Fibroblast of pulmonary artery (primary cell): ENCODE results near the gene COX6B1.

ENCODE experiments used
- DNase-seq: peaks from one replicate; pipeline ENCODE4 v3.0.0-alpha.2; 2010; ENCODE audit warnings: low read depth
- H3K4me3 ChIP-seq: replicated peaks from 2 replicates; pipeline ENCODE4 v1.5.1; 2011; ENCODE audit warnings: low read depth, mild to moderate bottlenecking, control low read depth, low read length, moderate library complexity
- TF ChIP-seq, protein P1 (sequence below): IDR thresholded peaks from 2 replicates; pipeline ENCODE4 v1.5.1; 2011; ENCODE audit warnings: mild to moderate bottlenecking, control low read depth, low read length, inconsistent platforms; ENCODE audit errors: missing control alignments

Gene COX6B1

DNA sequence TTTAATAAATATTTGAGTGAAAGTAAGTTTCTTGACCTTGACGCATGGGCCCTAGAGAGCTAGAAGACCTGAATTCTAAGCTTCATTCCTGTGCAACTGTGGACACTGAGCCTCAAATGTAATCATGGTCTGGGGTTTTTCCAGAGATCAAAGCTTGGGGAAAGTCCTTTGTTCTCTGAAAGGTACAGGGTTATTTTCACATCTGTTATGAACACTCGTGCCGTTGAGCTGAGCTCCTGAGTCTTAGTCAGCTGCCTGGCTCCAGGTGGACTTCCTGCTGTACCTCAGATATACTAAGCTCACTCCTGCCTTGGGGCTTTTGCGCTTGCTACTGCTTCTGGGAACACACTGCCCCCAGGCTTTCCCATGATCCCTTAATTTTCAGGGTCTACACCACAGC is 48.7 kb downstream of the COX6B1 start:
- H3K4me3 ChIP-seq = no peak overlapping the region
- TF ChIP-seq, protein P1, sequence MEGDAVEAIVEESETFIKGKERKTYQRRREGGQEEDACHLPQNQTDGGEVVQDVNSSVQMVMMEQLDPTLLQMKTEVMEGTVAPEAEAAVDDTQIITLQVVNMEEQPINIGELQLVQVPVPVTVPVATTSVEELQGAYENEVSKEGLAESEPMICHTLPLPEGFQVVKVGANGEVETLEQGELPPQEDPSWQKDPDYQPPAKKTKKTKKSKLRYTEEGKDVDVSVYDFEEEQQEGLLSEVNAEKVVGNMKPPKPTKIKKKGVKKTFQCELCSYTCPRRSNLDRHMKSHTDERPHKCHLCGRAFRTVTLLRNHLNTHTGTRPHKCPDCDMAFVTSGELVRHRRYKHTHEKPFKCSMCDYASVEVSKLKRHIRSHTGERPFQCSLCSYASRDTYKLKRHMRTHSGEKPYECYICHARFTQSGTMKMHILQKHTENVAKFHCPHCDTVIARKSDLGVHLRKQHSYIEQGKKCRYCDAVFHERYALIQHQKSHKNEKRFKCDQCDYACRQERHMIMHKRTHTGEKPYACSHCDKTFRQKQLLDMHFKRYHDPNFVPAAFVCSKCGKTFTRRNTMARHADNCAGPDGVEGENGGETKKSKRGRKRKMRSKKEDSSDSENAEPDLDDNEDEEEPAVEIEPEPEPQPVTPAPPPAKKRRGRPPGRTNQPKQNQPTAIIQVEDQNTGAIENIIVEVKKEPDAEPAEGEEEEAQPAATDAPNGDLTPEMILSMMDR = no peak
- no peak for DNase-seq

DNA sequence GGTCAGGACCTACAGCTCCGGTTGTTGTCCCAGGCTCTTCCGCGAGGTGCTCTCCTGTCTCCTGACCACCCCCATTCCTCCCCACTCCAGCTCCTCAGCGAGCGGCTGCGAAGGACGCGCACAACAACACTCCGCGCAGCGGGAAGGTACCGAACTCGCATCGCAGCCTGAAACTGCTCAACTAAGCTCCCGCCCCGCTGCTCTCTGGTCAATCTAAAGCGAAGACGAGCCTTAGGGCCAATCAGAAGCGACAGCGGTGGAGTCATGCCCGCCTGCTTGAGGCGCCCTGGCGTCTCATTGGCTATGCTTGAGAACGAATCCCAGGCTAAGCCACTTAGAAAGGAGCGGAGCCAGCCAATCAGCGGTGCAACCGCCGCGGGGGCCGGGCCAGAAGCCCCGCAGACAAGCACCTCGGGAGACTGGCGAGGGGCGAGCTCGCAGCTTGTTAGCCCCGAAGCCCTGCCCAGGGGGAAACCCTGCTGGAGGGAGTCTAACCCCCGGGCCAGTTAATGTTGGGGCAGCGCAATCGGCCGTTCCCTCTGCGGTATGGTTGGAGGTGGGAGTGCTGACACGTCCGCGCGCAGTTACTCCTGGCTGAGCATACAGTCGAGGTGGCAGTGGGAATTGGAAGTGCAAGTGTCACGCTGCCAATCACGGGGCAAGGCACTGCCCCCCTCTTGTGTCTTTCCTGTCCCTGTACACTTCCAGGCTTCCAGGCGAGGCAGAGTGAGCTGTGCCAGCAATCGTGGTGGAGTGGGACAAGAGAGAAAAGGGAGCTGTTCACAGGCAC is 54.3 kb downstream of the COX6B1 start:
- H3K4me3 ChIP-seq = peak overlapping the region; percentile 60
- DNase-seq = peak; percentile 98
- TF ChIP-seq, protein P1 = no peak

DNA sequence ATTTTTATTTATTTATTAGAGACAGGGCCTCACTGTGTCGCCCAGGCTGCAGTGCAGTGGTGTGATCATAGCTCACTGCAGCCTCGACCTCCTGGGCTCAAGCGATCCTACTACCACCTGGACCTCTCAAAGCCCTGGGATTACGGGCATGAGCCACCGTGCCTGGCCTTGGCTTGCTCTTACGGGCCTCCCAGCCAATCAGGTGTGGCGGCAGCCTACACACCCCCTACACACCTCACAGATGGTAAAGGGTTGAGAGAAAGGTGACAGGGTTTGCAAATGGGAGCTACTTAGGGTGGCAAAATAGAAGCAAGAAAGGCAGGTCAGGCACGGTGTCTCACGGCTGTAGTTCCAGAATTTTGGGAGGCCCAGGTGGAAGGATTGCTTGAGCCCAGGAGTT is 55.2 kb downstream of the COX6B1 start:
- DNase-seq = no peak
- TF ChIP-seq, protein P1 = no peak
- H3K4me3 ChIP-seq = no peak overlapping the region

DNA sequence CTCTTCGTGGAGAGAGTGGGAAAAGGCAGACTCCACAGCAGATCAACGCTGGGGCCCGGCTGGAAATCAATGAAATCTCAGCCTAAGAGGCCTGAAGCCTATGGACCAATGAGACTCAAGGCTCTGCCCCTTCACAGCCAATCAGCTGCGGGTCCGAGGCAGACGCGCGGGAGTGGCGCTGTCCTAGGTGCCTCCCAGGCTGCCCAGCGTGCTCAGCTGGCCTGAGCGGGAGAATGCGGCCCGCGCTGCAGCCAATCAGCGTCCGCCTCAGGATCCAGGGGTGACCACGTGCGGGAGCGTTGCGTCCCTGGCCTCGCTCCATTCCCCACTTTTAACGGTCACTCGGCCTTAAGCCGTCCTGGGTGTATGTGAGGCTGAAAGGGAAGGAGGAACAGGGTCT is 56.1 kb downstream of the COX6B1 start, which contains the start of gene ZBTB32:
ZBTB32 (plus strand) TSS at position 341 of the 400 bp plus-strand sequence. CDS start 10,069 bp downstream, outside the sequence.
- no peak within 1 kb of the TSS for H3K4me3 ChIP-seq
- TF ChIP-seq, protein P1 = no peak

More for the DNA sequence above, 56.1 kb downstream of the COX6B1 start, which contains the start of gene ZBTB32:
- DNase-seq = peak; percentile 71
